Measurements from ENCODE around the gene LYPD1. TPM values are rescaled to one million over a fixed set of nuclear protein-coding genes. Genes with fewer than 3 reads are reported as not detected.
A peak's percentile ranks its signal among the peaks of the same experiment; 100 is the strongest.

Gene LYPD1
- polyA plus RNA-seq, 6 donors from 2014 or later = not detected

GRCh38 chr2:132609101-132609890 is 60.7 kb downstream of the LYPD1 start:
- Mint-ChIP-seq H3K4me1 (no peaks in the 10 kb centered on the region), H3K9me3 (peaks cover 0 to 5% (median 0%) of the 10 kb centered on the region in 7 donors), H3K27ac (peak overlapping the region in 1 of 6 donors; percentile 41), H3K4me3 (no peak overlapping the region), H3K27me3 (peaks cover 0 to 4% (median 0%) of the 10 kb centered on the region in 3 donors), H3K36me3 (no peaks in the 10 kb centered on the region)
- ATAC-seq (ENCODE audit: low read depth in 2 of 2) (no peak), DNase-seq (no peak)

- no peaks in the 10 kb centered on the region for H3K4me1 Mint-ChIP-seq
- H3K36me3 Mint-ChIP-seq = no peaks in the 10 kb centered on the region
- H3K9me3 Mint-ChIP-seq = peaks cover 0 to 8% (median 0%) of the 10 kb centered on the region in 7 donors
- H3K4me3 Mint-ChIP-seq = no peak overlapping the region
- ATAC-seq (ENCODE audit: low read depth in 2 of 2) (no peak), DNase-seq (no peak)
- H3K27ac Mint-ChIP-seq = no peak overlapping the region
- peaks cover 0 to 4% (median 0%) of the 10 kb centered on the region in 3 donors for H3K27me3 Mint-ChIP-seq
These were observed 61.7 kb downstream of the LYPD1 start for GRCh38 chr2:132608311-132608710.

GRCh38 chr2:132607426-132608090 is 62.4 kb downstream of the LYPD1 start:
- Mint-ChIP-seq H3K9me3 (peaks cover 0 to 8% (median 0%) of the 10 kb centered on the region in 7 donors), H3K27ac (no peak overlapping the region), H3K4me1 (no peaks in the 10 kb centered on the region), H3K4me3 (no peak overlapping the region), H3K36me3 (no peaks in the 10 kb centered on the region), H3K27me3 (peaks cover 0 to 4% (median 0%) of the 10 kb centered on the region in 3 donors)
- DNase-seq (no peak), ATAC-seq (ENCODE audit: low read depth in 2 of 2) (no peak)

- H3K4me3 Mint-ChIP-seq = no peak overlapping the region
- no peak overlapping the region for H3K27ac Mint-ChIP-seq
- ATAC-seq (ENCODE audit: low read depth in 2 of 2) = no peak
- no peak for DNase-seq
- peaks cover 0 to 8% (median 0%) of the 10 kb centered on the region in 7 donors for H3K9me3 Mint-ChIP-seq
- H3K27me3 Mint-ChIP-seq = peaks cover 0 to 4% (median 0%) of the 10 kb centered on the region in 3 donors
- no peaks in the 10 kb centered on the region for H3K4me1 Mint-ChIP-seq
- H3K36me3 Mint-ChIP-seq = no peaks in the 10 kb centered on the region
These were observed 63.4 kb downstream of the LYPD1 start for GRCh38 chr2:132606649-132607048.

GRCh38 chr2:132605236-132606180 is 64.5 kb downstream of the LYPD1 start:
- peaks cover 0 to 8% (median 3%) of the 10 kb centered on the region in 7 donors for H3K9me3 Mint-ChIP-seq
- H3K4me1 Mint-ChIP-seq = no peaks in the 10 kb centered on the region
- DNase-seq = no peak
- peak overlapping the region in 1 of 6 donors; percentile 1 for H3K27ac Mint-ChIP-seq
- H3K27me3 Mint-ChIP-seq = peaks cover 0 to 4% (median 0%) of the 10 kb centered on the region in 3 donors
- H3K36me3 Mint-ChIP-seq = no peaks in the 10 kb centered on the region
- ATAC-seq (ENCODE audit: low read depth in 2 of 2) = no peak
- H3K4me3 Mint-ChIP-seq = no peak overlapping the region

- no peak for ATAC-seq (ENCODE audit: low read depth in 2 of 2)
- H3K36me3 Mint-ChIP-seq = no peaks in the 10 kb centered on the region
- no peak overlapping the region for H3K27ac Mint-ChIP-seq
- H3K27me3 Mint-ChIP-seq = peaks cover 0 to 6% (median 0%) of the 10 kb centered on the region in 3 donors
- H3K9me3 Mint-ChIP-seq = peaks cover 0 to 11% (median 3%) of the 10 kb centered on the region in 7 donors
- DNase-seq = no peak
- H3K4me1 Mint-ChIP-seq = no peaks in the 10 kb centered on the region
- H3K4me3 Mint-ChIP-seq = no peak overlapping the region
These were observed 65.4 kb downstream of the LYPD1 start for GRCh38 chr2:132604561-132604960.

GRCh38 chr2:132599556-132599955 is 70.4 kb downstream of the LYPD1 start:
- peaks cover 3 to 20% (median 7%) of the 10 kb centered on the region in 7 donors for H3K9me3 Mint-ChIP-seq
- peaks cover 0 to 10% (median 0%) of the 10 kb centered on the region in 3 donors for H3K27me3 Mint-ChIP-seq
- ATAC-seq (ENCODE audit: low read depth in 2 of 2) (no peak), DNase-seq (no peak)
- no peaks in the 10 kb centered on the region for H3K4me1 Mint-ChIP-seq
- H3K4me3 Mint-ChIP-seq = no peak overlapping the region
- H3K36me3 Mint-ChIP-seq = peaks cover 0 to 8% of the 10 kb centered on the region in 2 donors
- no peak overlapping the region for H3K27ac Mint-ChIP-seq

GRCh38 chr2:132598536-132598935 is 71.5 kb downstream of the LYPD1 start:
- H3K9me3 Mint-ChIP-seq = peaks cover 3 to 20% (median 7%) of the 10 kb centered on the region in 7 donors

GRCh38 chr2:132597831-132598230 is 72.2 kb downstream of the LYPD1 start:
- Mint-ChIP-seq H3K27ac (no peak overlapping the region), H3K4me1 (no peaks in the 10 kb centered on the region), H3K27me3 (peaks cover 0 to 10% (median 0%) of the 10 kb centered on the region in 3 donors), H3K36me3 (peaks cover 0 to 8% of the 10 kb centered on the region in 2 donors), H3K4me3 (no peak overlapping the region), H3K9me3 (peaks cover 3 to 20% (median 7%) of the 10 kb centered on the region in 7 donors)
- ATAC-seq (ENCODE audit: low read depth in 2 of 2) (no peak), DNase-seq (no peak)

More at GRCh38 chr2:132598536-132598935, 71.5 kb downstream of the LYPD1 start:
- H3K27me3 Mint-ChIP-seq = peaks cover 0 to 10% (median 0%) of the 10 kb centered on the region in 3 donors
- H3K27ac Mint-ChIP-seq = peak overlapping the region in 1 of 6 donors; percentile 58
- DNase-seq (no peak), ATAC-seq (ENCODE audit: low read depth in 2 of 2) (no peak)
- no peaks in the 10 kb centered on the region for H3K4me1 Mint-ChIP-seq
- peaks cover 0 to 8% of the 10 kb centered on the region in 2 donors for H3K36me3 Mint-ChIP-seq
- no peak overlapping the region for H3K4me3 Mint-ChIP-seq

- H3K4me3 Mint-ChIP-seq = no peak overlapping the region
- no peak for ATAC-seq (ENCODE audit: low read depth in 2 of 2)
- H3K27ac Mint-ChIP-seq = no peak overlapping the region
- H3K4me1 Mint-ChIP-seq = no peaks in the 10 kb centered on the region
- H3K9me3 Mint-ChIP-seq = peaks cover 4 to 20% (median 7%) of the 10 kb centered on the region in 7 donors
- no peak for DNase-seq
- peaks cover 0 to 10% (median 0%) of the 10 kb centered on the region in 3 donors for H3K27me3 Mint-ChIP-seq
- H3K36me3 Mint-ChIP-seq = peaks cover 0 to 8% of the 10 kb centered on the region in 2 donors
These were observed 72.8 kb downstream of the LYPD1 start for GRCh38 chr2:132597166-132597565.

GRCh38 chr2:132595693-132596092 is 74.3 kb downstream of the LYPD1 start:
- peaks cover 0 to 10% (median 3%) of the 10 kb centered on the region in 3 donors for H3K27me3 Mint-ChIP-seq
- H3K36me3 Mint-ChIP-seq = peaks cover 0 to 8% of the 10 kb centered on the region in 2 donors
- H3K4me1 Mint-ChIP-seq = no peaks in the 10 kb centered on the region
- no peak for ATAC-seq (ENCODE audit: low read depth in 2 of 2)
- DNase-seq = no peak
- no peak overlapping the region for H3K4me3 Mint-ChIP-seq
- peaks cover 4 to 16% (median 8%) of the 10 kb centered on the region in 7 donors for H3K9me3 Mint-ChIP-seq
- H3K27ac Mint-ChIP-seq = no peak overlapping the region

GRCh38 chr2:132595186-132595585 is 74.8 kb downstream of the LYPD1 start:
- H3K36me3 Mint-ChIP-seq = peaks cover 0 to 8% of the 10 kb centered on the region in 2 donors
- peaks cover 6 to 21% (median 8%) of the 10 kb centered on the region in 7 donors for H3K9me3 Mint-ChIP-seq
- ATAC-seq (ENCODE audit: low read depth in 2 of 2) (no peak), DNase-seq (no peak)
- H3K27me3 Mint-ChIP-seq = peaks cover 0 to 8% (median 3%) of the 10 kb centered on the region in 3 donors
- no peak overlapping the region for H3K27ac Mint-ChIP-seq
- H3K4me1 Mint-ChIP-seq = no peaks in the 10 kb centered on the region
- H3K4me3 Mint-ChIP-seq = no peak overlapping the region
